Astrocyte (in vitro differentiated cells and primary cell): ENCODE measurements around the gene KCNG2. TPM values are rescaled to one million over a fixed set of nuclear protein-coding genes. Genes with fewer than 3 reads are reported as not detected.
"Not testable (repeated sequence)": the region's sequence is repeated elsewhere in the genome, so short reads cannot be mapped to it uniquely, and the experiment has no call there.

Experiments used
- DNase-seq: peaks from one replicate; pipeline ENCODE4 v3.0.0-alpha.2; 2010; ENCODE audit warnings: low read depth
- FAIRE-seq: peaks from 2 replicates; lab custom pipeline; 2011; peaks lifted over from hg19 to GRCh38; lab: Jason Lieb, UNC
- H2AFZ ChIP-seq: 2 replicates; pipeline ENCODE4 v1.6.0; 2012; ENCODE audit warnings: low read depth, low read length, inconsistent platforms
- H3K27ac ChIP-seq: 2 replicates; pipeline ENCODE4 v1.5.1; 2011; ENCODE audit warnings: low read depth, low read length, inconsistent platforms
- H3K27me3 ChIP-seq: 2 replicates; pipeline ENCODE4 v1.6.0; 2011; ENCODE audit warnings: low read length, inconsistent platforms; ENCODE audit not compliant: insufficient read depth
- H3K36me3 ChIP-seq: 2 replicates; pipeline ENCODE4 v1.5.1; 2011; ENCODE audit warnings: low read length, inconsistent platforms; ENCODE audit not compliant: insufficient read depth
- H3K4me1 ChIP-seq: 2 replicates; pipeline ENCODE4 v1.5.1; 2011; ENCODE audit warnings: low read length, inconsistent platforms; ENCODE audit not compliant: insufficient read depth
- H3K4me2 ChIP-seq: 2 replicates; pipeline ENCODE4 v1.6.0; 2012; ENCODE audit warnings: low read length, inconsistent platforms
- H3K4me3 ChIP-seq: 2 replicates; pipeline ENCODE4 v1.5.1; 2011; ENCODE audit warnings: low read depth, mild to moderate bottlenecking, low read length, inconsistent platforms; ENCODE audit not compliant: insufficient read depth
- H3K79me2 ChIP-seq: 2 replicates; pipeline ENCODE4 v1.6.0; 2012; ENCODE audit warnings: mild to moderate bottlenecking, low read length, inconsistent platforms; ENCODE audit not compliant: insufficient read depth
- H3K9ac ChIP-seq: 2 replicates; pipeline ENCODE4 v1.6.0; 2012; ENCODE audit warnings: mild to moderate bottlenecking, low read length, inconsistent platforms
- H3K9me3 ChIP-seq: 2 replicates; pipeline ENCODE4 v1.5.1; 2012; ENCODE audit warnings: low read depth, mild to moderate bottlenecking, low read length, inconsistent platforms; ENCODE audit not compliant: insufficient read depth
- H4K20me1 ChIP-seq: 2 replicates; pipeline ENCODE4 v1.6.0; 2012; ENCODE audit warnings: low read length, inconsistent platforms; ENCODE audit not compliant: insufficient read depth
- H3K27ac Mint-ChIP-seq: one replicate; pipeline ENCODE4 v1.8.0; 2021; ENCODE audit warnings: mild to moderate bottlenecking, mixed read lengths; ENCODE audit not compliant: unreplicated experiment
- H3K27me3 Mint-ChIP-seq: one replicate; pipeline ENCODE4 v1.8.0; 2021; ENCODE audit warnings: low read depth, mixed read lengths; ENCODE audit not compliant: unreplicated experiment
- H3K36me3 Mint-ChIP-seq: one replicate; pipeline ENCODE4 v1.8.0; 2021; ENCODE audit warnings: low read depth, mixed read lengths; ENCODE audit not compliant: unreplicated experiment
- H3K4me1 Mint-ChIP-seq: one replicate; pipeline ENCODE4 v1.8.0; 2021; ENCODE audit warnings: low read depth, mixed read lengths; ENCODE audit not compliant: unreplicated experiment
- H3K4me3 Mint-ChIP-seq: one replicate; pipeline ENCODE4 v1.8.0; 2021; ENCODE audit warnings: mild to moderate bottlenecking, moderate library complexity, mixed read lengths; ENCODE audit not compliant: unreplicated experiment
- H3K9me3 Mint-ChIP-seq: one replicate; pipeline ENCODE4 v1.8.0; 2021; ENCODE audit warnings: mild to moderate bottlenecking, mixed read lengths; ENCODE audit not compliant: unreplicated experiment
- CTCF ChIP-seq: IDR thresholded peaks from 2 replicates; pipeline ENCODE4 v1.5.1; 2011; ENCODE audit warnings: low read depth, mild to moderate bottlenecking, inconsistent platforms, low read length, moderate library complexity; ENCODE audit not compliant: insufficient read depth
- EZH2 ChIP-seq: IDR thresholded peaks from 2 replicates; pipeline ENCODE4 v1.6.1; 2012; ENCODE audit warnings: mild to moderate bottlenecking, low read length, inconsistent platforms; ENCODE audit not compliant: insufficient read depth
- total RNA-seq: library from RNA; stranded (reverse); gene quantifications from 2 replicates; pipeline ENCODE4 v1.2.1, GENCODE V29; 2021

The KCNG2 gene
- total RNA-seq, 1 donor from 2014 or later = 0.16 TPM

- Mint-ChIP-seq H3K4me3 (no peak overlapping the region), H3K36me3 (peaks cover 2% of the 10 kb centered on the region), H3K4me1 (no peaks in the 10 kb centered on the region), H3K27me3 (peaks cover 32% of the 10 kb centered on the region), H3K27ac (no peak overlapping the region), H3K9me3 (peaks cover 19% of the 10 kb centered on the region)
- no peaks in the 10 kb centered on the region for H3K79me2 ChIP-seq
- H3K27ac ChIP-seq = no peak overlapping the region
- H3K9ac ChIP-seq = no peak overlapping the region
- FAIRE-seq = no peak
- no peaks in the 10 kb centered on the region for H4K20me1 ChIP-seq
- H3K9me3 ChIP-seq = no peaks in the 10 kb centered on the region
- peaks cover 4% of the 10 kb centered on the region for H3K27me3 ChIP-seq
- H2AFZ ChIP-seq = no peak overlapping the region
- TF ChIP-seq EZH2 (no peak), CTCF (no peak)
- no peaks in the 10 kb centered on the region for H3K4me1 ChIP-seq
- H3K4me2 ChIP-seq = no peak overlapping the region
- DNase-seq = no peak
- H3K4me3 ChIP-seq = no peak overlapping the region
- no peaks in the 10 kb centered on the region for H3K36me3 ChIP-seq
These were observed 65.6 kb downstream of the KCNG2 start for GRCh38 chr18:79863161-79864005.

GRCh38 chr18:79864006-79864725, 66.4 kb downstream of the KCNG2 start:
- no peak overlapping the region for H3K4me3 Mint-ChIP-seq
- H3K27ac Mint-ChIP-seq = no peak overlapping the region
- no peak overlapping the region for H3K4me3 ChIP-seq
- no peaks in the 10 kb centered on the region for H4K20me1 ChIP-seq
- H3K9me3 ChIP-seq = no peaks in the 10 kb centered on the region
- FAIRE-seq = no peak
- H3K9ac ChIP-seq = no peak overlapping the region
- peaks cover 2% of the 10 kb centered on the region for H3K36me3 Mint-ChIP-seq
- H3K27ac ChIP-seq = no peak overlapping the region
- H3K27me3 ChIP-seq = no peaks in the 10 kb centered on the region
- H3K4me2 ChIP-seq = no peak overlapping the region
- peaks cover 25% of the 10 kb centered on the region for H3K27me3 Mint-ChIP-seq
- H3K9me3 Mint-ChIP-seq = peaks cover 19% of the 10 kb centered on the region
- no peaks in the 10 kb centered on the region for H3K4me1 Mint-ChIP-seq
- no peaks in the 10 kb centered on the region for H3K4me1 ChIP-seq
- H3K79me2 ChIP-seq = no peaks in the 10 kb centered on the region
- no peak for DNase-seq
- no peak overlapping the region for H2AFZ ChIP-seq
- TF ChIP-seq CTCF (no peak), EZH2 (no peak)
- no peaks in the 10 kb centered on the region for H3K36me3 ChIP-seq

GRCh38 chr18:79864955-79865354, 67.2 kb downstream of the KCNG2 start:
- not testable (repeated sequence) for H3K4me3 Mint-ChIP-seq, H3K4me2 ChIP-seq, H2AFZ ChIP-seq, H3K4me1 Mint-ChIP-seq, H3K36me3 ChIP-seq, H3K9me3 ChIP-seq, H3K4me3 ChIP-seq, H3K27ac ChIP-seq, H3K9ac ChIP-seq, DNase-seq, H3K79me2 ChIP-seq, H3K36me3 Mint-ChIP-seq, FAIRE-seq, H4K20me1 ChIP-seq, H3K27ac Mint-ChIP-seq, H3K4me1 ChIP-seq, H3K27me3 ChIP-seq
- Mint-ChIP-seq H3K27me3 (peaks cover 22% of the 10 kb centered on the region), H3K9me3 (peaks cover 19% of the 10 kb centered on the region)

GRCh38 chr18:79865951-79866350, 68.2 kb downstream of the KCNG2 start:
- not testable (repeated sequence) for H4K20me1 ChIP-seq, H3K27ac Mint-ChIP-seq, H3K27me3 ChIP-seq, DNase-seq, H3K27ac ChIP-seq, H3K79me2 ChIP-seq, FAIRE-seq, H3K36me3 ChIP-seq, H3K9ac ChIP-seq, H3K4me3 Mint-ChIP-seq, H3K36me3 Mint-ChIP-seq, H2AFZ ChIP-seq, H3K4me2 ChIP-seq, H3K4me1 Mint-ChIP-seq, H3K4me1 ChIP-seq, H3K9me3 ChIP-seq, H3K4me3 ChIP-seq
- Mint-ChIP-seq H3K9me3 (peaks cover 16% of the 10 kb centered on the region), H3K27me3 (peaks cover 18% of the 10 kb centered on the region)
